Epidermal melanocyte (primary cell): Measurements from ENCODE around the gene OR10G4.
"Not testable (repeated sequence)": the region's sequence is repeated elsewhere in the genome, so short reads cannot be mapped to it uniquely, and the experiment has no call there.

Experiments
- DNase-seq: peaks from one replicate; pipeline ENCODE4 v3.0.0; 2011; ENCODE audit warnings: low spot score; ENCODE audit not compliant: insufficient read length

The OR10G4 gene

GRCh38 chr11:124012697-124013096 is at the start of gene OR10G4:
Gene OR10G4, plus strand, starts transcription at chr11:124012997. Its CDS starts 2,578 bp downstream, at chr11:124015575.
- DNase-seq: no peak

DNA sequence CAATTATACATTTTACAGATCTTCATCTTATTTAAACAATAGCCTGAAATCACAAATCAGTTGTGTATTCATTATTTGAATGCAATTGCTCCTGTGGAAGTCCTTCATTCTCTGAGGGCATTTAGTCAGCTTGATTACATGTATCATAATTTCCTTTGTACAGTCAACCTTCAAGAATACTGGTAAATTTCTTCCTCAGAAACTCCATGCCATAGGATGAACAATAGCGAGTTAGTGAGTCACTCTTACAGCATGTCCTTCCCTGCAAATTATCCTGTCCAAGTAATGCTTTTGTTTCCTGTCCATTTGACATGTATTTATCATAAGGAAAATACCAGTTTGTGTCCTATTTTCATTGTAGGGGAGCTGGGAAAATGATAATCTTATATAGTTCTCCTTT is 39.0 kb upstream of the OR10G4 start:
- peak; percentile 19 for DNase-seq

GRCh38 chr11:123976770-123977560 is 35.8 kb upstream of the OR10G4 start:
- DNase-seq: no peak

DNA sequence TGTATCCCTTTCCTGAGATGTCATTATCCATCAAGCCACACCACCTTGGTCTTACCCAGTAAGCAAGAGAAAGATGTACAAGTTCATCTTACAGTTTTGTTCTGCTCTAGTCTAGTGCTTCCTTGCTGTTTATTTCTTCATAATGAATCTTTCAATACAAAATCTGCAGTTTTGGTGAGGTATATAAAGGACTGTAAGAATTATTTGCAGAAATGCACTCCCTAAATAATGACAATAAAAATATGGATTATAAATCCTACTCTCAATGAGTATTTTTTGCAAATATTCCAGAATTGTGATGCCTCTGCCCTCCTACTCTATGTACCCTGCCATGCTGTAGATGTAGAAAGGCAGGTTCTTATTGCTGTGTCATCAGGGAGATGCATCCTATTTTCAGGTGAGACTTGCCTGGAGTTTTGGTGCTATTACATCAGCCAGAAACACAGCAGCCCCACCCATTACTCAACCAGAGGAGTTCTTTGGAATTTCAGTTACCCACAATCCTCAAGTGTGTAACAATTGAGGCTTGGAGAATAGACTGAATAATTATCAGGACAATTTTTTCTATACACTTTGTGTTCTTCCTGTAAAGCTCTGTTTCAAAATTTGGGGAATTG is 35.0 kb upstream of the OR10G4 start, which contains the start of gene OR10S1:
OR10S1 (minus strand) TSS at position 51 of the 617 bp plus-strand sequence. CDS start 117 bp downstream, outside the sequence.
- no peak for DNase-seq

- no peak for DNase-seq
Measured at GRCh38 chr11:123979311-123979710, 33.5 kb upstream of the OR10G4 start.

GRCh38 chr11:123995119-123995518 is 17.7 kb upstream of the OR10G4 start, which contains the start of gene OR10G6:
Gene OR10G6, minus strand, starts transcription at chr11:123995161. Its CDS starts 0 bp downstream, at chr11:123995161.
- no peak for DNase-seq

DNA sequence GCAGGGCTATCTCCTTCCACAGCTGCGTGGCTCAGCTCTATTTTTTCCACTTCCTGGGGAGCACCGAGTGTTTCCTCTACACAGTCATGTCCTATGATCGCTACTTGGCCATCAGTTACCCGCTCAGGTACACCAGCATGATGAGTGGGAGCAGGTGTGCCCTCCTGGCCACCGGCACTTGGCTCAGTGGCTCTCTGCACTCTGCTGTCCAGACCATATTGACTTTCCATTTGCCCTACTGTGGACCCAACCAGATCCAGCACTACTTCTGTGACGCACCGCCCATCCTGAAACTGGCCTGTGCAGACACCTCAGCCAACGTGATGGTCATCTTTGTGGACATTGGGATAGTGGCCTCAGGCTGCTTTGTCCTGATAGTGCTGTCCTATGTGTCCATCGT is 3.0 kb downstream of the OR10G4 start:
- not testable (repeated sequence) for DNase-seq

- DNase-seq: no peak
Measured at GRCh38 chr11:124026498-124026897, 13.7 kb downstream of the OR10G4 start, which contains the start of gene OR10G8. Gene OR10G8, plus strand, starts transcription at chr11:124026798. Its CDS starts 2,825 bp downstream, at chr11:124029623.

DNA sequence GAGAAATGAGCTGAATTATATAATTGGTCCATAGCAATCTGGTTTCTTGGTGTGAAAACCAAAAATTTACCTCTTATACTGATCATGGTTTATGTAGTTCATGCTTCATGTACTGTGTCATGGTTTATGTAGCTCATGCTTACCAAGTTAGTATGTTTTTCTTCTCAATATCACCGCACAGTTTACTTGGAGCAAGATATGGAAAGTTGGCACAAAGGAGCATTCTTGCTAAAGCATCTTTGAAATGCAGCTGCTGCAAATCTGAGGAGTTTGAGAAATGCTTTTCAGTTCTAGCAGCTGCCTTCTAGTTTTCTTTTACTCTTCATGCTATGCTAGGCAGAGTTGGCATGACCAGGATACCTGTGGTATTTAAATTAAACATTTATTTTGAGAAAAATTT is 23.9 kb downstream of the OR10G4 start:
- no peak for DNase-seq

GRCh38 chr11:124039557-124039956 is 26.8 kb downstream of the OR10G4 start:
- DNase-seq: no peak

DNA sequence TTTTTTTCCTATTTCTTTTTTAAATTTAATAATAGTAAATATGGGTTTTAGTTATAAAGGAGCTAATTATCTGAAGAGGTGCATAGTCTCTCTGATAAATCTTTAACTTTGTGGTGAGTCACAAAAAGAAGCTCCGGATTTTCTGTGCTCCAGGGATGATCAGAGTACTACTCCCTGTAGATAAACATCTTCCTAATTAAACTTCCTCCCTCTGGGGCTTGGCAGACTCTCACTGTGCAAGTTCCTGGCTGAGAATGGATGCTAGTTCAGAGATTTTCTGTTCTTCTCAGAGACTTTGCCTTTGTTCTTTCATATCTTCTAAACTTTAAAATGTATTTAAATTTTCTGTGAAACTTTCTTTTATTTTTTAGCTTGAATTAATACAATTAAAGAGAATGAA is 28.5 kb downstream of the OR10G4 start, which contains the start of gene OR10G7:
OR10G7 (minus strand) TSS at position 72 of the 400 bp plus-strand sequence. CDS start 2,324 bp downstream, outside the sequence.
- no peak for DNase-seq

DNA sequence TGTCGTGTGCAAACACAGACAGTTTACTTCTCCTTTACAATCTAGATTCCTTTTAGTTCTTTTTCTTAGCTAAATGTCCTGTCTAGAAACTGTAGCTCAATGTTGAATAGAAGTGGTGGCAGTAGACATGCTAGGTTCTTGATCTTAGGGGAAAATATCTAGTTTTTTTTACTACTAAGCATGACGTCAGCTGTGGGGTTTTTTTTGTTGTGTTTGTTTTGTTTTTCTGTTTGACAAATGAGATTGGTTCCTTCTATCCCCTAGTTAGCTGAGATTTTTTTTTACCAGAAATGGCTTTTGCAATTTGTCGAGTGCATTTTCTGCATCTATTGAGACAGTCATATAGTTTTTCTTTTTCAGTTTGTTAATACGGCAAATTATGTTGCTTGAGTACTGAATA is 30.6 kb downstream of the OR10G4 start:
- DNase-seq: no peak

DNA sequence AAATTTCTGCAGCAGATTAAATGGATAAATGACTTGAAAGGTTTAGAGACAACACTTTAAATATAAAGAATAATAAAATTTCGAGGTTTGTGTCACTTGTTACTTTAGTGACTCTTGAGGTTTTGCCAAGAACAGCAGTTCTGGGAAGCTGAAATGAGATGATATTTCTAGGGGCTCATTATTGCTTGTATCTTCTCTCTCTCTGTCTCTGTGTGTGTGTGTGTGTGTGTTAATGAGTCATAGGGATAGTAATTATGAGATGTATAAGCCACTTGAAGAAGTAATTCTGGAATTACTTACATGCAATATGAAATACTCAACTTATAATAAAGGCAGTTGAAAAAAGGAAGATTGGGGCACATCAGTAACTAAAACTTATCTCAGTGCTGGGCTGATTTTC is 38.0 kb downstream of the OR10G4 start:
- DNase-seq: no peak

- no peak for DNase-seq
Measured at GRCh38 chr11:124052966-124053365, 40.2 kb downstream of the OR10G4 start.
